HG03060 (cell line): Measurements from ENCODE around the gene ENPP7.

Experiments
- ATAC-seq: cut with Tn5 transposase; IDR thresholded peaks from one replicate; pipeline ENCODE4 v1.9.1; 2021; ENCODE audit warnings: low read depth, moderate number of reproducible peaks; ENCODE audit not compliant: unreplicated experiment

The ENPP7 gene

GRCh38 chr17:79729761-79730160 lies 982 bp upstream of the ENPP7 start:
- no peak for ATAC-seq

- no peak for ATAC-seq
Measured at GRCh38 chr17:79730437-79730768, 340 bp upstream of the ENPP7 start.

GRCh38 chr17:79732254-79732653 lies 1.5 kb downstream of the ENPP7 start:
- no peak for ATAC-seq

- ATAC-seq = no peak
Measured at GRCh38 chr17:79732804-79733691, 2.3 kb downstream of the ENPP7 start.

- ATAC-seq = no peak
Measured at GRCh38 chr17:79733692-79734070, 2.9 kb downstream of the ENPP7 start.

- ATAC-seq = no peak
Measured at GRCh38 chr17:79735096-79735495, 4.4 kb downstream of the ENPP7 start.

- ATAC-seq = no peak
Measured at GRCh38 chr17:79737046-79737921, 6.5 kb downstream of the ENPP7 start.

GRCh38 chr17:79737922-79738578 lies 7.3 kb downstream of the ENPP7 start:
- no peak for ATAC-seq

- no peak for ATAC-seq
Measured at GRCh38 chr17:79738643-79739042, 7.9 kb downstream of the ENPP7 start.

GRCh38 chr17:79739148-79740062 lies 8.7 kb downstream of the ENPP7 start:
- no peak for ATAC-seq

- no peak for ATAC-seq
Measured at GRCh38 chr17:79740413-79740812, 9.7 kb downstream of the ENPP7 start.

- no peak for ATAC-seq
Measured at GRCh38 chr17:79741401-79741750, 10.6 kb downstream of the ENPP7 start.

GRCh38 chr17:79741751-79742588 lies 11.2 kb downstream of the ENPP7 start:
- no peak for ATAC-seq

- no peak for ATAC-seq
Measured at GRCh38 chr17:79742589-79742918, 11.8 kb downstream of the ENPP7 start.

- no peak for ATAC-seq
Measured at GRCh38 chr17:79742951-79743476, 12.3 kb downstream of the ENPP7 start.

- no peak for ATAC-seq
Measured at GRCh38 chr17:79743614-79744013, 12.9 kb downstream of the ENPP7 start.

GRCh38 chr17:79745641-79746105 lies 14.9 kb downstream of the ENPP7 start:
- ATAC-seq = no peak

- no peak for ATAC-seq
Measured at GRCh38 chr17:79746889-79747507, 16.3 kb downstream of the ENPP7 start.
